ENCODE measurements around the gene STAT1. TPM values are rescaled to one million over a fixed set of nuclear protein-coding genes. Genes with fewer than 3 reads are reported as not detected.

Gene STAT1
- total RNA-seq, 4 donors from 2014 or later = 46.5 to 108 (median 67.2) TPM

GRCh38 chr2:191008286-191008685, 5.7 kb downstream of the STAT1 start:
- Histone ChIP-seq H3K9me3 (no peaks in the 10 kb centered on the region), H3K36me3 (peaks cover 0 to 58% (median 0%) of the 10 kb centered on the region in 3 donors), H3K4me1 (peaks cover 0 to 25% (median 6%) of the 10 kb centered on the region in 4 donors), H3K27ac (no peak overlapping the region), H3K4me3 (no peak overlapping the region), H3K27me3 (no peaks in the 10 kb centered on the region)
- no peak for DNase-seq
- TF ChIP-seq CTCF (IDR thresholded peaks at IDR 0.05) (no peak), POLR2A (IDR thresholded peaks at IDR 0.05) (no peak)

- DNase-seq = no peak
- Histone ChIP-seq H3K4me3 (no peak overlapping the region), H3K4me1 (peaks cover 0 to 16% (median 1%) of the 10 kb centered on the region in 4 donors), H3K27me3 (no peaks in the 10 kb centered on the region), H3K36me3 (peaks cover 0 to 69% (median 0%) of the 10 kb centered on the region in 3 donors), H3K9me3 (no peaks in the 10 kb centered on the region), H3K27ac (no peak overlapping the region)
- TF ChIP-seq CTCF (IDR thresholded peaks at IDR 0.05) (no peak), POLR2A (IDR thresholded peaks at IDR 0.05) (no peak)
Measured at GRCh38 chr2:191006997-191007783, 6.8 kb downstream of the STAT1 start.

- H3K36me3 ChIP-seq = peaks cover 0 to 78% (median 0%) of the 10 kb centered on the region in 3 donors
- no peak overlapping the region for H3K27ac ChIP-seq
- TF ChIP-seq CTCF (IDR thresholded peaks at IDR 0.05) (no peak), POLR2A (IDR thresholded peaks at IDR 0.05) (no peak)
- DNase-seq = no peak
- peaks cover 0 to 7% (median 0%) of the 10 kb centered on the region in 4 donors for H3K4me1 ChIP-seq
- H3K4me3 ChIP-seq = no peak overlapping the region
- H3K27me3 ChIP-seq = no peaks in the 10 kb centered on the region
- no peaks in the 10 kb centered on the region for H3K9me3 ChIP-seq
Measured at GRCh38 chr2:191006297-191006696, 7.7 kb downstream of the STAT1 start.

GRCh38 chr2:191003405-191004309, 10.3 kb downstream of the STAT1 start:
- peaks cover 0 to 97% (median 0%) of the 10 kb centered on the region in 3 donors for H3K36me3 ChIP-seq
- no peaks in the 10 kb centered on the region for H3K27me3 ChIP-seq
- H3K4me1 ChIP-seq = no peaks in the 10 kb centered on the region
- TF ChIP-seq CTCF (IDR thresholded peaks at IDR 0.05) (no peak), POLR2A (IDR thresholded peaks at IDR 0.05) (no peak)
- H3K9me3 ChIP-seq = no peaks in the 10 kb centered on the region
- no peak overlapping the region for H3K4me3 ChIP-seq
- H3K27ac ChIP-seq = no peak overlapping the region
- no peak for DNase-seq

- no peak for DNase-seq
- TF ChIP-seq POLR2A (IDR thresholded peaks at IDR 0.05) (no peak), CTCF (IDR thresholded peaks at IDR 0.05) (no peak)
- Histone ChIP-seq H3K27me3 (no peaks in the 10 kb centered on the region), H3K4me3 (no peak overlapping the region), H3K27ac (no peak overlapping the region), H3K9me3 (no peaks in the 10 kb centered on the region), H3K36me3 (peaks cover 0 to 100% (median 3%) of the 10 kb centered on the region in 3 donors), H3K4me1 (no peaks in the 10 kb centered on the region)
Measured at GRCh38 chr2:191001624-191002023, 12.3 kb downstream of the STAT1 start.
